Smooth muscle cell (in vitro differentiated cells): ENCODE measurements around the gene AEN. TPM values are rescaled to one million over a fixed set of nuclear protein-coding genes. Genes with fewer than 3 reads are reported as not detected.

Experiments used
- DNase-seq: peaks from one replicate; lab custom pipeline; 2025; ENCODE audit not compliant: unreplicated experiment; lab: John Stamatoyannopoulos, UW
- H2AFZ ChIP-seq: fragments of 200-600 bp; sonication (generic); 2 replicates; pipeline ENCODE4 v1.6.0; 2016; ENCODE audit warnings: antibody characterized with exemption, low read depth, mild to moderate bottlenecking
- H3F3A ChIP-seq: fragments of 200-600 bp; sonication (generic); 2 replicates; pipeline ENCODE4 v1.6.0; 2017; ENCODE audit warnings: antibody characterized with exemption, low read depth
- H3K27ac ChIP-seq: fragments of 200-600 bp; sonication (generic); 2 replicates; pipeline ENCODE4 v1.5.1; 2016; ENCODE audit warnings: low read depth, mild to moderate bottlenecking
- H3K27me3 ChIP-seq: fragments of 200-600 bp; sonication (generic); 2 replicates; pipeline ENCODE4 v1.6.1; 2016; ENCODE audit warnings: low read depth, mild to moderate bottlenecking
- H3K36me3 ChIP-seq: fragments of 200-600 bp; sonication (generic); 2 replicates; pipeline ENCODE4 v1.5.1; 2016; ENCODE audit warnings: low read depth
- H3K4me1 ChIP-seq: fragments of 200-600 bp; sonication (generic); 2 replicates; pipeline ENCODE4 v1.5.1; 2016; ENCODE audit warnings: low read depth
- H3K4me2 ChIP-seq: fragments of 200-600 bp; sonication (generic); 2 replicates; pipeline ENCODE4 v1.6.0; 2016; ENCODE audit warnings: mild to moderate bottlenecking
- H3K4me3 ChIP-seq: fragments of 200-600 bp; sonication (generic); 2 replicates; pipeline ENCODE4 v1.5.1; 2016; ENCODE audit warnings: mild to moderate bottlenecking
- H3K79me2 ChIP-seq: fragments of 200-600 bp; sonication (generic); 2 replicates; pipeline ENCODE4 v1.6.0; 2016; ENCODE audit warnings: low read depth, mild to moderate bottlenecking
- H3K9ac ChIP-seq: fragments of 200-600 bp; sonication (generic); 2 replicates; pipeline ENCODE4 v1.6.0; 2016; ENCODE audit warnings: low read depth
- H3K9me3 ChIP-seq: fragments of 200-600 bp; sonication (generic); replicated peaks from 2 replicates; pipeline ENCODE4 v1.5.1; 2016; ENCODE audit warnings: low read depth
- H4K20me1 ChIP-seq: fragments of 200-600 bp; sonication (generic); 2 replicates; pipeline ENCODE4 v1.6.0; 2016; ENCODE audit warnings: low read depth
- WGBS: methylation state at CpG from one replicate; pipeline ENCODE4 v1.1.7; 2016; ENCODE audit warnings: low lambda C conversion rate; 5-methylcytosine and 5-hydroxymethylcytosine counted together
- polyA plus RNA-seq: library from polyadenylated mRNA; unstranded; fragments of >200 nt; fragmentation: Nextera tagmentation; extraction: Ambion mirVana; gene quantifications from 2 replicates; pipeline ENCODE4 v1.2.1, GENCODE V29; 2016
- total RNA-seq: library from RNA; depleted of rRNA; stranded (reverse); fragments of >200 nt; gene quantifications from 2 replicates; pipeline ENCODE4 v1.2.3, GENCODE V29; 2014
- TF ChIP-seq, protein P1 (sequence below): fragments of 200-600 bp; sonication (generic); IDR thresholded peaks from 2 replicates; pipeline ENCODE4 v1.5.1; 2017; ENCODE audit warnings: borderline replicate concordance, mild to moderate bottlenecking, antibody characterized with exemption; ENCODE audit not compliant: insufficient read depth, poor library complexity, severe bottlenecking

Gene AEN
- total and polyA plus RNA-seq, 2 experiments from 2014 or later, result 44.5 to 57.6 TPM

- H3F3A ChIP-seq, result no peaks in the 10 kb centered on the region
- TF ChIP-seq, protein P1, sequence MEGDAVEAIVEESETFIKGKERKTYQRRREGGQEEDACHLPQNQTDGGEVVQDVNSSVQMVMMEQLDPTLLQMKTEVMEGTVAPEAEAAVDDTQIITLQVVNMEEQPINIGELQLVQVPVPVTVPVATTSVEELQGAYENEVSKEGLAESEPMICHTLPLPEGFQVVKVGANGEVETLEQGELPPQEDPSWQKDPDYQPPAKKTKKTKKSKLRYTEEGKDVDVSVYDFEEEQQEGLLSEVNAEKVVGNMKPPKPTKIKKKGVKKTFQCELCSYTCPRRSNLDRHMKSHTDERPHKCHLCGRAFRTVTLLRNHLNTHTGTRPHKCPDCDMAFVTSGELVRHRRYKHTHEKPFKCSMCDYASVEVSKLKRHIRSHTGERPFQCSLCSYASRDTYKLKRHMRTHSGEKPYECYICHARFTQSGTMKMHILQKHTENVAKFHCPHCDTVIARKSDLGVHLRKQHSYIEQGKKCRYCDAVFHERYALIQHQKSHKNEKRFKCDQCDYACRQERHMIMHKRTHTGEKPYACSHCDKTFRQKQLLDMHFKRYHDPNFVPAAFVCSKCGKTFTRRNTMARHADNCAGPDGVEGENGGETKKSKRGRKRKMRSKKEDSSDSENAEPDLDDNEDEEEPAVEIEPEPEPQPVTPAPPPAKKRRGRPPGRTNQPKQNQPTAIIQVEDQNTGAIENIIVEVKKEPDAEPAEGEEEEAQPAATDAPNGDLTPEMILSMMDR, result no peak
- H3K4me2 ChIP-seq, result no peak overlapping the region
- peaks cover 93% of the 10 kb centered on the region for H4K20me1 ChIP-seq
- no peaks in the 10 kb centered on the region for H3K9me3 ChIP-seq
- H2AFZ ChIP-seq, result no peak overlapping the region
- no peak for DNase-seq
- H3K36me3 ChIP-seq, result peaks cover 2% of the 10 kb centered on the region
- H3K4me1 ChIP-seq, result peaks cover 15% of the 10 kb centered on the region
- peaks cover 83% of the 10 kb centered on the region for H3K79me2 ChIP-seq
- no peak overlapping the region for H3K9ac ChIP-seq
- no peaks in the 10 kb centered on the region for H3K27me3 ChIP-seq
- H3K4me3 ChIP-seq, result no peak overlapping the region
- whole genome bisulfite sequencing, result 92% methylated on average over 23 of the region's 23 CpGs
- H3K27ac ChIP-seq, result no peak overlapping the region
Observed at GRCh38 chr15:88625943-88626741, 5.0 kb downstream of the AEN start.

GRCh38 chr15:88627463-88627862, 6.3 kb downstream of the AEN start:
- peaks cover 100% of the 10 kb centered on the region for H4K20me1 ChIP-seq
- peaks cover 6% of the 10 kb centered on the region for H3K36me3 ChIP-seq

DNA sequence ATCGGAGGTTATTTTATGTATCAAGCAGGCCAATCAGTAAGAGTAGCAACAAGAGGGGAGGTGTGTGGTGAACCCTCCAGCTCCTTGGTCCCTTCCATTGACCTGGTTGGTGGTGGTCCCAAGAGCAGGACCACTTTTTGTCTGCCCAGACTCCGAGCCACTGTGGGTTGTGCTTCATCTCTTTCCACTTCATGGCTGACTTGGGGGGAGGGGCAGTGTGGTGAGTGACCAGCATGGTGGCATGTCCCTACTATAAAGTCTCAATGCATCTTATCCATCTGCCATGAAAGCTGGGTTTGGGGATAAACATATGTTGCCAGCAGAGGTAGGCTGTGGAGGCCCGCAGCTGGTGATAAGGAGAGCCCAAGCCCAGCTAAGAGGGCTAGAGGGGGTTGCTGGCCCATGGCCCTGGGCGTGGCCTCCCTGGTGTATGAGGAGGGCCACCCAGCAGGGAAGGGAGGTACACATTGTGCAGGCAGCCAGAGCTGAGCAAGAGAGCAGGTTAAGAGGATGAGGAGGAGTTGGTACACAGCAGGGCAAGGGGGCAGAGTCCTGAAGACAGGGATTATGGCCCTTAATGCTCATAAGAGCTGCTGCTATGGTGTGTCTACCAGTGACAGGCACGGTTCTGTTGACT, 7.0 kb downstream of the AEN start:
- Histone ChIP-seq H3K36me3 (peaks cover 6% of the 10 kb centered on the region), H4K20me1 (peaks cover 98% of the 10 kb centered on the region), H3K4me2 (no peak overlapping the region), H3K9ac (no peak overlapping the region), H3K27me3 (no peaks in the 10 kb centered on the region), H3F3A (no peaks in the 10 kb centered on the region), H3K27ac (no peak overlapping the region), H3K4me3 (no peak overlapping the region), H2AFZ (no peak overlapping the region), H3K9me3 (no peaks in the 10 kb centered on the region), H3K79me2 (peaks cover 63% of the 10 kb centered on the region), H3K4me1 (peaks cover 10% of the 10 kb centered on the region)
- TF ChIP-seq, protein P1, result no peak
- no peak for DNase-seq
- WGBS, result 97% methylated on average over 5 of the region's 5 CpGs

More at GRCh38 chr15:88627463-88627862, 6.3 kb downstream of the AEN start:
- Histone ChIP-seq H3K79me2 (peaks cover 70% of the 10 kb centered on the region), H3K4me3 (no peak overlapping the region), H3F3A (no peaks in the 10 kb centered on the region), H3K27me3 (no peaks in the 10 kb centered on the region), H3K9me3 (no peaks in the 10 kb centered on the region), H3K4me1 (peaks cover 15% of the 10 kb centered on the region), H2AFZ (no peak overlapping the region), H3K27ac (no peak overlapping the region), H3K4me2 (no peak overlapping the region), H3K9ac (no peak overlapping the region)
- TF ChIP-seq, protein P1, result no peak
- 100% methylated on average over 1 of the region's 1 CpG for WGBS
- DNase-seq, result no peak
